Kidney epithelial cell (primary cell): ENCODE data around the gene RTP1. TPM values are rescaled to one million over a fixed set of nuclear protein-coding genes. Genes with fewer than 3 reads are reported as not detected.
"Not testable (repeated sequence)": the region's sequence is repeated elsewhere in the genome, so short reads cannot be mapped to it uniquely, and the experiment has no call there.

Source experiments
- DNase-seq: peaks from one replicate; pipeline ENCODE4 v3.0.0-alpha.2; 2010; ENCODE audit warnings: low read depth
- H3K27me3 ChIP-seq: 2 replicates; pipeline ENCODE4 v1.6.0; 2011; ENCODE audit warnings: low read length; ENCODE audit not compliant: control insufficient read depth, insufficient read depth
- H3K36me3 ChIP-seq: 2 replicates; pipeline ENCODE4 v1.5.1; 2011; ENCODE audit warnings: low read length; ENCODE audit not compliant: control insufficient read depth, insufficient read depth
- H3K4me3 ChIP-seq: 2 replicates; pipeline ENCODE4 v1.5.1; 2011; ENCODE audit warnings: low read depth, mild to moderate bottlenecking, control low read depth, low read length
- CTCF ChIP-seq: IDR thresholded peaks from 2 replicates; pipeline ENCODE4 v1.5.1; 2011; ENCODE audit warnings: mild to moderate bottlenecking, moderate library complexity, low read length, control low read depth, inconsistent platforms; ENCODE audit not compliant: insufficient read depth, poor library complexity, severe bottlenecking
- total RNA-seq: library from RNA; depleted of rRNA; stranded (reverse); fragments of >200 nt; gene quantifications from 2 replicates; pipeline ENCODE4 v1.2.3, GENCODE V29; 2015

The RTP1 gene
- total RNA-seq, 1 donor from 2014 or later = not detected

GRCh38 chr3:187228740-187229139 lies 31.5 kb downstream of the RTP1 start:
- Histone ChIP-seq H3K4me3 (no peak overlapping the region), H3K27me3 (no peaks in the 10 kb centered on the region), H3K36me3 (no peaks in the 10 kb centered on the region)
- TF ChIP-seq CTCF = no peak
- no peak for DNase-seq

GRCh38 chr3:187230011-187230410 lies 32.7 kb downstream of the RTP1 start:
- DNase-seq = no peak
- no peaks in the 10 kb centered on the region for H3K27me3 ChIP-seq
- H3K4me3 ChIP-seq = no peak overlapping the region
- H3K36me3 ChIP-seq = no peaks in the 10 kb centered on the region
- no peak for TF ChIP-seq CTCF

DNA sequence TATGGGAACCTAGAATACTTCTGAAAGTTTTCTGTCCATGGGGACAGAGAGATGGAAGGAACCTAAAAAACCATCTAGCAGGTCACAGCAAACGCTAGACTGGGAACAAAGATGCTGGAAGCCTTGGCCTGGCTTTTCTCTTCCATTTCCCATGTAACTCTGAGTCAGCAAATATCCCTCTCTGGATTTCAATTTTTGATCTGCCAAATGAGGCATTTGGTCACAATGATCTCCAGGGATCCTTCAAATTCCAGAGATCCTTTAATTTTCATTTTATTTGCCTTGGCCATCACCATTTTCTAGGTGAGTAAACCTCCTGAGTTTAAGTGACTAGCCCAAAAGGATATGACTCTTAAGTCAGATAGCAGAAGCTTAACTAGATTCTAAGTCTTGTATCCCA lies 39.7 kb downstream of the RTP1 start:
- Histone ChIP-seq H3K27me3 (no peaks in the 10 kb centered on the region), H3K36me3 (no peaks in the 10 kb centered on the region), H3K4me3 (no peak overlapping the region)
- TF ChIP-seq CTCF = no peak
- DNase-seq = no peak

- Histone ChIP-seq H3K4me3 (no peak overlapping the region), H3K27me3 (no peaks in the 10 kb centered on the region), H3K36me3 (no peaks in the 10 kb centered on the region)
- TF ChIP-seq CTCF = no peak
- DNase-seq = no peak
Measured at GRCh38 chr3:187237741-187238140, 40.5 kb downstream of the RTP1 start.

DNA sequence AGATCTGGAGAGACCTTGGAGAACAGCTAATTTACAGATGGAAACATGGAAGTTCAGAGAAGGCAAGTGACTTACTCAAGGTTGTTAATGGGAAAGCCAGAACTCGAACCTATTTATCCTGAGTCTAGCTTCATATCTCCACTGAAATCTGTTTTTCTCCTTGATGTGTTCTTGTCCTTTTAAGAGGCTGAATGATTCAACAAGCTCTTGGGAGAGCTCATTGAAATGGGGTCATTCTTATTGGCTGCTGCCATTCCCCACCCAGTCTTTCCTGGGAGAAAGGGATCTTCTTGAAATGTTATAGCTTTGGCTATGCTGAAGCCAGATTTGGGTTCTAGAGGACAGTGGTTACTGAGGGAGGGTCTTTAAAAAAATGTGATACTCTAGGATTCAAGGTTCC lies 41.0 kb downstream of the RTP1 start:
- no peak for DNase-seq
- H3K27me3 ChIP-seq = no peaks in the 10 kb centered on the region
- H3K4me3 ChIP-seq = no peak overlapping the region
- no peaks in the 10 kb centered on the region for H3K36me3 ChIP-seq
- no peak for TF ChIP-seq CTCF

- not testable (repeated sequence) for H3K27me3 ChIP-seq, H3K4me3 ChIP-seq, H3K36me3 ChIP-seq, DNase-seq
Measured at GRCh38 chr3:187238835-187239234, 41.5 kb downstream of the RTP1 start.
